GM21360 (cell line): Measurements from ENCODE around the gene CKAP2L.
"Not testable (repeated sequence)": the region's sequence is repeated elsewhere in the genome, so short reads cannot be mapped to it uniquely, and the experiment has no call there.

Experiments
- ATAC-seq: cut with Tn5 transposase; IDR thresholded peaks from one replicate; pipeline ENCODE4 v1.9.1; 2021; ENCODE audit warnings: mild to moderate bottlenecking, moderate library complexity; ENCODE audit not compliant: unreplicated experiment

Gene CKAP2L

DNA sequence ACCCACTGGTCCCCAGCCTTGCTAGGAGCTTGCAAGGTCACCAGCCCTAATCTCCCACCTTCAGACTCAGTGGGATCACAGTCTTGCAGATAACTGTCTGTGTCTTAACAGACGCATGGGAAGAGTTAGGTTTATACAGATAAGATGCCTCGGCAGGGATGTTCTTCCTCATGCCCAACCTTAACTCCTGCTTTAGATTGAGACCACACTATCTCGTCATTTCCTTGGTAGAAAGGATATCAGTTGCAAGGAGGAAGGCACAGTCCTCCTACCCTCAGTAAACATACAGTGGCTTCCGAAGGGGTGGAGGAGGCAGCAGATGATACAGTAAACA, 36.4 kb downstream of the CKAP2L start:
- no peak for ATAC-seq

DNA sequence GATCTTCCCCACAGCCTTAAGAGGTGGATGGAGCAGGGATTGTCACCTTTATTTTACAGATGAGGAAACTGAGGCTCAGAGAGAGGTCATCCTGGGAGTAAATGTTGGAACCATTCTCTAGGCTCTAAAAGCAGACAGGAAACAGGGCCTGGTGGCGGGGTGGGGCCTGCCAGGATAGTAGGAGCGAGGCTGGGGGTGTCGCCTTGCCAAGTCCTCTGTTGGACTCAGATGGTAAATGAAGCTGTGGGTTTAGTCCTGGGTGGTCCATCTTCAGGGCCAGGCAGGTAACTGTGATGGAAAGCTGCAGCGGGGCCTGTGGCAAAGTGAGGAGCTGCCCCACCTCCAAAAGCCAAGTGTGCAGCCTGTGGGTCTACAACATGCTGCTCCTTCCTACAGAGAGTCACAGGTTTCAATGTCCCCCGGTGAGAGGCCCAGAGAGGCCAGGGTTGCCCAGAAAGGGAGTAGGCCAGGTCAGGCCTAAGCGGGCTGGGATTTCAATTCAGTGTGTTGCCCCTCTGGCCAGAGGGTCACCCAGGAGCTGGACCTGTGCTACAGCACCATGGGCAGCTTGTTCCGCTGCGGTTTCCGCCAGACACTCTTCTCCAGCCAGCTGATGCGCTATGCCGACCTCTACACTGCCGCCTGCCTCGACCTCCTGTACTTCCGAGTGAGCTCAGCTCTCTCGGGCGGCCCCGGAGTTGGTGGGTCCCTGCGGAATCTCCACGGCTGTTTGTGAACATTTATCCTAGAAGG, 37.0 kb downstream of the CKAP2L start:
- no peak for ATAC-seq

DNA sequence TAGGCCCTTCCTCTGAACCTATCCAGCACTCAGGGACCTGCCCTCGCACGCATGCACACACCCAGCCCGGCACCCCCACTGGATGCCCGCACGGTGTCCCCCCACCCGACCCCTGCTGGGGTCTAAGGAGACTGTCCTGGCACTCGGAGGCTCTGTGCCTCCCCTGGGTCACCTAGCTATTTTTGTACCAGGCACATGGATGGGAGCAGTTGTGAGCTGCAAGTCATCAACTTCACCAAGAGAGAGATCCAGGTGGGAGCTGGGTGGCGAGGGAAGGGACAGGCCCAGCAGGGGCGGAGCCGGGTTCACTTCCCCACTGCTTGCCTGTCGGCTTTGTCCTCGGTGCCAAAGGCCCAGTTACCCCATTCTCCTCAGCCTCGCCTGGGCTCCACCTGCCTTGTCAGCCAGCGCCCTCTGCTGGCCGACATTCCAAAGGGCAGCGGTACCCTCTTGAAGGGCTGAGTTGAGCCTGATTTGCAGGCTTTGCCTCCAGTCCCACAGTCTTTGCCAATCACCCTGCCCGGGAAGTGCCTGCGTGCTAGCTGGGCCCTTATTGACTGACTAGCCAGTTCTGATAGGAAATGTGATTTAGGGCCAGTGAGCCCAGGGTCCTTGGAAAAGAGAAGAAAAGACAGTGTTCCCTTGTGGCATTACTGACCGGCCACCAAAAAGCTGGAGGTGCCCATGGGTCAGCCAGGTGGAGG, 37.8 kb downstream of the CKAP2L start:
- ATAC-seq, result peak; percentile 68

DNA sequence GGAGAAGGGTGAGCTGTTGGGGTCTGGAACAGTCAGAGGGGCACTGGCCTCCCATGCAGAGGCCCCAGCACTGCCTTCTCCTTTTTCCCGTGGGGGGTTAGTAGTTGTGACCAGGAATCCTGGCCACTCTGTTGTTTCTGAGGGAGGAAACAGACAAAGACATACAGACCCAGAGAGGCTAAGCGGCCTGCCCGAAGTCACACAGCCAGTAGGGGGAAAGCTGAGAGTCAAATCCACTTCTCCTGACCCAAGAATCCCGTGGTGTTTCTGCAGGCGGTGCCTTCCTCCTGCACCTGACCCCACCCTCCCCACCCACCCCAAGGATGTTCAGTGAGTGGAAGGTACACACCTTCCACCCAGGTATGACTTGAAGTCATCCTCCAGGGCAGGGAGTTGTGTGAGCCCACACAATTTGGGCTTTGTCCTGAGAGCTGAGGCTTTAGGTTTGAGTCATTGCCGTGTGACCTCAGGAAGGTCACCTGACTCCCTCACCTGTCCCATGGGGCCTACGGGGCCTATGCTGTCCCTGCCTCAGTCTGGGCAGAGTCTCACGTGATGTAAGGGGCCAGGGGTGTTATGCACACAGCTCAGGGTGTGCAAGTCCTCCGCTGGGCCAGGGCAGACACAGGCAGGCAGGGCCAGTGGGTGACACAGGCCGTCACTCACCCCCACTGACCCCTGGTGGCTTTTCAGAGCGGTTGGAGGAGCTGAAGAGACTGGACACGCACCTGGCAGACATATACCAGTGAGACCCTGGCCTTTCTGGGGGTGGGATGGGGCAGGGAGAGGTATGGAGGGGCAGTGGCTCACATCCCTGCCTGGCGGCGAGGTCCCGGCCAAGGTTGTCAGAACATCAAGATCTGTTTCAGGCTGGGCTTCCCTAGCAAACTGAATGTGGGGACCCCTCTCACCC, 38.6 kb downstream of the CKAP2L start:
- peak; percentile 42 for ATAC-seq

DNA sequence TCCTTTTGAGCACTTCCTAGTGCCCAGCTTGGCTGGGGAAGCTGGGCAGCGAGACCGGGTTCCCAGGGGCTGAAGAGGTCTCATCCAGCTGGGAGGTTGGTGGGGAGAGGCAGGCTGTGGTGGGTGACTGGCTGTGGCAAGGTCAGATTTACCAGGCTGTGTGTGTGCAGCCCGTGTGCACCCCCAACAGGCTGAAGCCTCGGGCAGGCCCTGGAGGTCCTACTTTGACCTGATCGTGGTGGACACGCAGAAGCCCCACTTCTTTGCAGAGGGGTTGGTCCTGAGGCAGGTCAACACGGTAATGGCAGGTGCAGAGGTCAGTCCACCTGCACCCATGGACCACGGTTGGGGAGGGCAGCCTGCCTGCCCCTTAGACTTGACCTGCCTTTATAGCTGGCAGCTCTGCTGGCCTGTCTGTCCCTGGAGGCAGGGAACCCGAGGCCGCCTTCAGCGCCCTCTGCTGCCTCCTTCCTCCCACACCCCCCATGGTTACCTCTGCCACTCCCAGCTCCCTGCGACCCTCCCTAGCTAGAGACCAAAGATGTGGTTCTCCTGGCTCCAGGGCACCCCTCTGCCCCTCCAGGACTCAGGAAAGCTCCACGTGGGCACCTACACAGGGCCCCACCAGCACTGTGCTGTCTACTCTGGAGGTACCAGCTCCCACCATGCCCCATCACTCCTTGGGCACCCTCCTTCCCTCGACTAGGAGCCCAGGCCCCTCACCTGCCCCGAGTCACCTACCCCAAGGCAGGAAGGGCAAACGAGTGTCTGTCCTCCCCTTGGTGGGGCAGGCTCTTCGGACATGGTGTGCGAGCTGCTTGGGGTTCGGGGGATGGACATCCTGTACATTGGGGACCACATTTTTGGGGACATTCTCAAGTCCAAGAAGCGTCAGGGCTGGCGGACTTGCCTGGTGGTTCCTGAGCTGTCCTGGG, 39.6 kb downstream of the CKAP2L start:
- no peak for ATAC-seq

DNA sequence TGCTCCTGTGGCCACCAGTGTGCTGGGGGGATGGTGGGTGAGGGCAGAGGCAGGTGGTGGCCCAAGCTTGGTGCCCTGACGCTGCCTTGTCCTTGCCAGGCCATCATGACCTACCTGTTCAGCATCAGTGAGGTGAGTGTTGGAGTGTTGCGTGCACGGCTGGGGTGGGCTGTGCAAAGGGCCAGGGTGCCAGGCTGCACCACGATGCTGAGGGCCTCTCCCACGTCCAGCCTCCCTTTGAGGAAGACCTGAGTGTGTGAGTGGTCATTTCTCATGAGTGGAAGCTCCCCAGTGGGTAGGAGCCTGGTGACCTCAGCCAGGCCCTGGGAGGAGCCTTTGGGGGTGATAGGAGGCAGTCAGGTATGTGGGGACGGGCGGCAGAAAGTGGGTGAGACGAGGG, 40.4 kb downstream of the CKAP2L start:
- no peak for ATAC-seq

DNA sequence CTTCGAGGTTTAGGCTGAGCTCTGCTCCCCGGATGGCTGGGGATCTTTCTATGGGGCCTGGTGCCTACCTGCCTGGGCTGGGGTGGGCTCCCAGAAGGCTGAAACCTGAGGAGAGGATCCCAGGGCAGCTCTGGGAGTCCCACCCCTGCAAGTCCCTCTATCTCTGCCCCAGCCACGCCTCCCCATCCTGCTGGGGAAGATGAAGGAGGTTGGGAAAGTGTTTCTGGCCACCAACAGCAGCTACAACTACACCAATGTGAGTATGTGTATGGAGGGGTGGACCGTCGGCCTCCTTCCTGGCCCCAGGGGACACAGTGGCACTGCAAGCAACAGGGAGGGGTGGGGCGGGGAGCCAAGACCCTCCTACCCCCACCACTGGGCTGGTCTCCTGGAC, 40.9 kb downstream of the CKAP2L start:
- no peak for ATAC-seq

DNA sequence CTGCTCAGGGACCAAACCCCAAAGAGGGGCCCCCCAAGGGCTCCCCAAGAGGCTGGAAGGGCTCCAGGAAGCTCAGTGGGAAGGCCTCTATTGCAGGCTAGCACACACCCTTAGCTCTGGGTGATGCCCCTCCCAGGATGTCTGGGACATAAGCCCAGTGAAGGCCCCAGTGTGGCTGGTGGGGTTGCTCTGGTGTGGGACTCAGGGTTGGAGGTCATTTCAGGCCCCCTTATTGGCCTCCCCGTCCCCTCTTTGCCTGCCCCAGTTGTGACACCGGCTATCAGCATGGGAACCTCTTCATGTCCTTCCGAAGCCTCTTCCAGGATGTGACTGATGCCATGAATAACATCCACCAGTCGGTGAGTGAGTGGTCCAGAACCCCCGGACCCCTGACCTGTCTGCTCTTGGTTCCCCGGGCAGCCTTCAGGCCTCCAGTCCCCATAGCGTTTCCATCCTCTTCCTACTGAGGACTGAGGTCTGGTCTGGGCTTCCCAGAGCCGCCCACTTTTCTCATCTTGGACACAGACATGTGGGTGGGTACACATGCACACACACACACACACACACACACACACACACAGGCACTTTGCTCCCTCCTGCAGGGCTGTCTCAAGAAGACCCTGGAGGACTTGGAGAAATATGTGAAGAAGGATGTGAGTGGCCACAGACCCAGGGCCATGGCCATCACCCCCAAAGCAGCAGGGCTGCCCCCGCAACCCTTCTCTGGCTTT, 41.4 kb downstream of the CKAP2L start:
- ATAC-seq, result no peak

DNA sequence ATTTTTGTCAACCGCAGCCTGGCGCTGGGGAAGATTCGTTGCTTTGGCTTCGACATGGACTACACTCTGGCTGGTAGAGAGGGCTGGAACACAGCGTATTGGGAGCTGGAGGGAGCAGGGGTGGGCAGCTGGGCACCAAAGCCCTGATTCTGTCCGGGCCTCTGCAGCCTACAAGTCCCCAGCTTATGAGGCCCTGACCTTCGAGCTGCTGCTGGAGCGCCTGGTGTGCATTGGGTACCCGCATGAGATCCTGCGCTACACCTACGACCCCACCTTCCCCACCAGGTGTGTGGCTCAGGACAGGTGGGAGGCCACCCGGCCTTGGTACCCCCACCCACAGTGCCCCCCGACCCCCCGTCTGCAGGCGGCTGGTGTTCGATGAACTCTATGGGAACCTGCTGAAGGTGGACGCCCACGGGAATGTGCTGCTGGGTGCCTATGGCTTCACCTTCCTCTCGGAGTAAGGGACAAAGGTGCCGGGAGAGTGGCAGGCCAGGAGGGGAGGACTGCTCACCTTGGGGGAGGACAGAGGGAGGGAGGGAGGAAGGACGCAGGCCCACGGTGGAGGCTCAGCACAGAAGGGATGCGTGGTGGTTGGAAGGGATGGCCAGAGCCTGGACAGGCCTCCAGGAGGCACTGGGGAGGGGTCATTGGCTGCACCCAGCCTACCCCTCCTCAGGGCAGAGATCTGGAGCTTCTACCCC, 42.4 kb downstream of the CKAP2L start:
- ATAC-seq, result no peak

DNA sequence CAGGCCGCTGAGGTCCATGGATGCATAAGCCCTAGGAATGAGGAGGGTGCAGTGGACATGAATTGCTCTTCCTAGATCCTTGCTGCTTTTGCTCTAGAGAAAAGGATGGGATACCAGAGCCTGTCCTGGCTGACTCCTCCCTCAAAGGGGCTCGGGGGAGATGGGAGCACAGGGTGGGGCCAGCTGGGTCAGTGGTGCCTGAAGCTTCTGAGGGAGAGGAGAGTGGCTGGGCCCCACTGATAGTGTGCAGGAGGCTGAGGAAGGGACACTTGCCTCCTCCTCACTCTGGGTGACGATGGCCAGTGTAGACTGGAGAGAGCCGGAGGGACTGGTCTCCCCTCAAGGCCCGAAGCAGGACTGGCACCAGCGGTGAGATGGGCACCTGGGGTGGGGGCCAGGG, 43.6 kb downstream of the CKAP2L start, which contains the start of gene NT5DC4:
NT5DC4 (plus strand) TSS at position 236 of the 400 bp plus-strand sequence; CDS start at position 296, 60 bp downstream.
- no peak for ATAC-seq

DNA sequence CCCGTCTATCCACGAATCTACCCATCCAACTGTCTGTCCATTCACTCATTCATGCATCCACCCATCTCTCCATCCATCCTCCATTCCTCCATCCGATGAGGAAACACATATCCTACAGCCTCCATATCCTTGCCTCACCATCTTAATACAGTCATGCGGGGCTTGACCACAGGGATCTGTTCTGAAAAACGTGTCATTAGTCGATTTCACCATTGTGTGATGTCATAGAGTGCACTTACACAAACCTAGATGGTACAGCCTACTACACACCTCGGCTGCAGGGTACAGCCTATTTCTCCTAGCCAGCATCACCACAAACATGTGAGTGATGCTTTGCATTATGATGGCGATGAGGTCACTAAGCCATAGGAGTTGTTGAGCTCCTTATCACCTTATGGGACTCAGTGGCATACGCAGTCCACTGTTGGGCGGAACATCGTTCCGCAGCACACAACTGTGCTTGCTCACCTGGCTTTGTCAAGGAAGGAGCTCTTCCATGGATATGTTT, 45.5 kb downstream of the CKAP2L start:
- no peak for ATAC-seq

DNA sequence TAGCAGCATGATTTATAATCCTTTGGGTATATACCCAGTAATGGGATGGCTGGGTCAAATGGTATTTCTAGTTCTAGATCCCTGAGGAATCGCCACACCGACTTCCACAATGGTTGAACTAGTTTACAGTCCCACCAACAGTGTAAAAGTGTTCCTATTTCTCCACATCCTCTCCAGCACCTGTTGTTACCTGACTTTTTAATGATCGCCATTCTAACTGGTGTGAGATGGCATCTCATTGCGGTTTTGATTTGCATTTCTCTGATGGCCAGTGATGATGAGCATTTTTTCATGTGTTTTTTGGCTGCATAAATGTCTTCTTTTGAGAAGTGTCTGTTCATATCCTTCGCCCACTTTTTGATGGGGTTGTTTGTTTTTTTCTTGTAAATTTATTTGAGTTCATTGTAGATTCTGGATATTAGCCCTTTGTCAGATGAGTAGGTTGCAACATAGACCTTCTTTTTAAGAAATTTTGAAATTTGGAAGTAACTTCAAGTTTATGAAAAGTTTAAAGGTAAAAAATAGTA, 47.5 kb downstream of the CKAP2L start:
- not testable (repeated sequence) for ATAC-seq

DNA sequence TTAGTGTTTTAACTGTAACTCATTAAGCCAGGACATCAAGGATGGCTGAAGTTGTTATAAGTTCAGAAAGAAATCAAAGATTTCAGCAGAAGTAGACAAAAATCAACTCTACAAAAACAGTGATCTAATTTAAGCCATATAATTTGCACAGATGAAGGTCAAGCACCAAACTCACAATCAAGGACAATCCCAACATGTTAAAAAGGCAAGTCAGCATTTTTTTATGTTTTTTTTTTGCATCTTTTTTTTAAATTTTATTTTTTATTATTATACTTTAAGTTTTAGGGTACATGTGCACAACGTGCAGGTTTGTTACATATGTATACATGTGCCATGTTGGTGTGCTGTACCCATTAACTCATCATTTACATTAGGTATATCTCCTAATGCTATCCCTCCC, 48.3 kb downstream of the CKAP2L start:
- ATAC-seq, result not testable (repeated sequence)

DNA sequence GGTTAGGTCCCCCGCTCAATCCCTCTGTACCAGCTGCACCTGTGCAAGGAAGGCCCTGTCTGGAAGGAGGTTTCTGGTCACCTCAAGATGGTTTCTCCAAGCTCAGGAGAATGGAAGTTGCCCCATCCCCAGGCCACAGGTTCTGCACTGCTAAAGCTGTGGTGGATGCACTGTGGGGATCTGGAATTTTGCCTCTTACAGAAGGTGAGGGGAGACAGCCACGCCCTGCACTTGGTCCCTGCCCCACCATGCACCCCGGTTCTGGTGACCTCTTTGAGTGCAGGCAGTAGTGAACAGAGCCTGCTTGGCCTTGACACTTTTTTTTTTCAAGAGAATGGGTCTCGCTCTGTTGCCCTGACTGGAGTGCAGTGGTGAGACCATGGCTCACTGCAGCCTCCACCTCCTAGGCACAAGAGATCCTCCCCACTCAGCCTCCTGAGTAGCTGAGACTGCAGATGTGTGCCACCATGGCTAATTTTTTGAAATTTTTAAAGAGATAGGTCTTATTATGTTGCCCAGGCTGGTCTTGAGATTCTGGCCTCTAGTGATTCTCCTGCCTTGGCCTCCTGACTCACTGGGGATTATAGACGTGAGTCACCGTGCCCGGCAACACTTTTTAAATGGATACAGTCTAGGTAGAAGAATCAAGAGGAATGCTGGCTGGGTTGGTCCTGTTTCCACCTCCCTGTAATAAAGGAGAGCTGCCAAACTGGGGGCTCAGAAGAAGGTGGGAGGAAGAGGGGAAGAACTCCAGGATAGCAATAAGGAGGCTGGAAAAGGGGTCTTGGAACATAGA, 49.4 kb downstream of the CKAP2L start:
- no peak for ATAC-seq

DNA sequence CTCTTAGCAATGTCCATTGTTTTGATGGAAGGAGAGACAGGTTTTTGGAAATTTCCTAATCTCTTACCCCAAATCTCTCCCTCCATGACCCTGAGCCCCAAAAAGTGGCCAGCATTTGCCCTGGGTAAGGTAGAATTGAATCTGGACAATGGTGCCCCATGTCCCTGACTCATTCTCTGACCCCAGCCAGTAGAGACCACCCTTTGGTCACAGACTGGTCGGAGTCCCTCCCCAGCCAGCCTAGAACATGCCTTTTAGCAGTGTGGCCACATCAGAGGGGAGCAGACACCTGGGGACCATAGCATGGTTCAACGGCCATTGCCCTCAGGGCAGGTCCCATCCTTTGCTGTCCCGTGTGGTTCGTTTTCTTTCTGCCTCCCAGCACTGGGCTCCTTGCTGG, 50.1 kb downstream of the CKAP2L start:
- ATAC-seq, result no peak

DNA sequence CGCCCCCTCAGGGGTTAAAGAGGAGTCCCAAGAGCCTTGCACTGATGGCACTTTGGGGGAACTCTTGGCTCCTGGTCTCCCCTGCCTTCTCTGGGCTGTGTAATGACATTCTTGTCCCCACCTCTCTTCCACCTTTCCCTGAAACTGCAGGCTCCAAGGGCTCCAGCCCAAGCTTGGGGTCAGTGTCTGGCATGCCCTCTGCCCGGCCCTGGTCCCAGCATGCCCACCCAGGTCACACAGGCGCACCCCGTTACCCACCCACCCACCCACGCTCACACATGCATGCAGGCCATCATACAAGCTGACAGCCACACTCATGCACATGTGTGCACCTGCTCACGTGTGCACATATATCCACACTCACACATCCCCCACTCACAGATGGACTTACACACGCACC, 50.5 kb downstream of the CKAP2L start:
- ATAC-seq, result no peak

DNA sequence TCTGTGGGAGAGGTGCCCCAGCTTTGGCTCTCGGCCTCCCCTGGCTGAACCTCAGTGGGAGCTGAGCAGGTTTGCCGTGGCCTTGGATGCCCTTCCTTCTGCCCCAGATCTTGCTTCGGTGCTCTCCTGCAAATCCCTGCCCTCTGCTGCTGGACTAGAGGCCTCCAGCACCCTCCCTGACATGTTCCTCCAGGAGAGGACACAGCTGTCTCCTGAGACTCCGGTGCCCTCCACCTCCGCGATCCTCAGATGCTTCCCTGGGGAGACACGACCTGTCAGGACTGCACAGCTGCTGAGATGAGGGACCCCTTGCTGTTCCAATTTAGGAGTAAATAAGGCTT, 50.9 kb downstream of the CKAP2L start:
- ATAC-seq, result no peak
